HepG2 (cell line): Measurements from ENCODE around the gene RELL1. TPM values are rescaled to one million over a fixed set of nuclear protein-coding genes. Genes with fewer than 3 reads are reported as not detected.

Experiments
- HNRNPLL ChIP-seq: fragments of 200-400 bp; formaldehyde crosslinking; IDR thresholded peaks from 2 replicates; pipeline ENCODE4 v1.6.1; 2017; ENCODE audit warnings: mild to moderate bottlenecking, low read depth, low read length; ENCODE audit not compliant: poor library complexity, severe bottlenecking
- MZF1 ChIP-seq: sonication (generic); formaldehyde crosslinking; IDR thresholded peaks from 2 replicates; pipeline ENCODE4 v1.8.1; 2023; ENCODE audit warnings: mild to moderate bottlenecking, missing genetic modification reagents, borderline replicate concordance
- NR2F6 ChIP-seq, 2 experiments: IDR thresholded peaks; 2 replicates each; pipeline ENCODE4 v1.6.1; 2016; ENCODE audit warnings: antibody characterized with exemption in 1 of 2, mild to moderate bottlenecking in 1 of 2
- PHF21A ChIP-seq: sonication (generic); formaldehyde crosslinking; IDR thresholded peaks from 2 replicates; pipeline ENCODE4 v1.5.0; 2020; ENCODE audit warnings: mild to moderate bottlenecking, missing genetic modification reagents
- POGZ ChIP-seq: sonication (generic); formaldehyde crosslinking; IDR thresholded peaks from 2 replicates; pipeline ENCODE4 v1.4.0; 2020; ENCODE audit warnings: mild to moderate bottlenecking, missing genetic modification reagents
- REXO4 ChIP-seq: sonication (generic); formaldehyde crosslinking; IDR thresholded peaks from 2 replicates; pipeline ENCODE4 v1.8.0; 2022; ENCODE audit warnings: missing genetic modification reagents, mild to moderate bottlenecking, borderline replicate concordance
- SP140L ChIP-seq: sonication (generic); formaldehyde crosslinking; IDR thresholded peaks from 2 replicates; pipeline ENCODE4 v1.4.0; 2020; ENCODE audit warnings: missing genetic modification reagents, borderline replicate concordance
- SRSF4 ChIP-seq: fragments of 200-400 bp; formaldehyde crosslinking; IDR thresholded peaks from one replicate; pipeline ENCODE4 v1.6.1; 2018; ENCODE audit warnings: mild to moderate bottlenecking, low read depth, low read length, moderate library complexity; ENCODE audit not compliant: poor library complexity, severe bottlenecking
- USF2 ChIP-seq, 2 experiments: sonication (generic) in 1 of 2; formaldehyde crosslinking in 1 of 2; IDR thresholded peaks; 2 replicates each; pipeline versions ENCODE4 v1.5.1 to v1.6.1; 2011 to 2020; ENCODE audit warnings: borderline replicate concordance in 1 of 2, low read depth in 1 of 2, low read length in 1 of 2, mild to moderate bottlenecking in 1 of 2, missing genetic modification reagents in 1 of 2, moderate library complexity in 1 of 2
- ZNF180 ChIP-seq: sonication (generic); formaldehyde crosslinking; IDR thresholded peaks from 2 replicates; pipeline ENCODE4 v1.4.0; 2020; ENCODE audit warnings: low read depth, missing genetic modification reagents, borderline replicate concordance
- ZNF207 ChIP-seq: fragments of 450-650 bp; IDR thresholded peaks from 2 replicates; pipeline ENCODE4 v1.6.1; 2016; ENCODE audit warnings: antibody characterized with exemption, borderline replicate concordance
- ZNF33B ChIP-seq: sonication (generic); formaldehyde crosslinking; IDR thresholded peaks from 2 replicates; pipeline ENCODE4 v1.5.1; 2020; ENCODE audit warnings: mild to moderate bottlenecking, missing genetic modification reagents
- ZNF512B ChIP-seq: sonication (generic); formaldehyde crosslinking; IDR thresholded peaks from 2 replicates; pipeline ENCODE4 v1.5.1; 2020; ENCODE audit warnings: missing genetic modification reagents, mild to moderate bottlenecking, borderline replicate concordance
- ZNF552 ChIP-seq: sonication (generic); formaldehyde crosslinking; IDR thresholded peaks from 2 replicates; pipeline ENCODE4 v1.9.0; 2022; ENCODE audit warnings: missing genetic modification reagents, mild to moderate bottlenecking, borderline replicate concordance
- ZNF75D ChIP-seq: sonication (generic); formaldehyde crosslinking; IDR thresholded peaks from 2 replicates; pipeline ENCODE4 v1.8.1; 2023; ENCODE audit warnings: missing genetic modification reagents, mild to moderate bottlenecking, borderline replicate concordance
- polyA plus RNA-seq, 8 experiments: library from polyadenylated mRNA; depleted of rRNA in 3 of 8; stranded (reverse) in 7 of 8; unstranded in 1 of 8; fragments of >200 nt; fragmentation: Illumina TruSeq in 4 of 8; extraction: Trizol in 4 of 8; gene quantifications; 2 replicates each; pipeline versions ENCODE4 v1.2.1 to v1.2.3, GENCODE V29; 2011 to 2016; ENCODE audit warnings: low read depth in 4 of 8, missing spikeins in 1 of 8, mixed read lengths in 1 of 8; ENCODE audit not compliant: insufficient read depth in 1 of 8
- total RNA-seq, 5 experiments: library from RNA; depleted of rRNA; stranded (reverse); fragments of >200 nt; fragmentation: Illumina TruSeq; extraction: Trizol; gene quantifications; 2 replicates each; pipeline ENCODE4 v1.2.3, GENCODE V29; 2016; ENCODE audit warnings: low read depth in 1 of 5
- TF ChIP-seq, protein P1 (sequence below): sonication (generic); formaldehyde crosslinking; IDR thresholded peaks from 2 replicates; pipeline ENCODE4 v1.5.0; 2020; ENCODE audit warnings: mild to moderate bottlenecking, missing genetic modification reagents, borderline replicate concordance
- TF ChIP-seq, protein P2 (sequence below), 2 experiments: sonication (generic) in 1 of 2; formaldehyde crosslinking in 1 of 2; IDR thresholded peaks; 2 replicates each; pipeline versions ENCODE4 v1.4.0 to v1.6.1; 2018 to 2020; ENCODE audit warnings: missing genetic modification reagents in 2 of 2, borderline replicate concordance in 1 of 2, low read depth in 1 of 2, mild to moderate bottlenecking in 1 of 2, missing biosample characterization in 1 of 2

RELL1 gene
- total and polyA plus RNA-seq, 2 of the 13 experiments (the other 11 are each of a cell fraction or from before 2014, with no cell fraction given): 8.4 to 58.4 TPM

DNA sequence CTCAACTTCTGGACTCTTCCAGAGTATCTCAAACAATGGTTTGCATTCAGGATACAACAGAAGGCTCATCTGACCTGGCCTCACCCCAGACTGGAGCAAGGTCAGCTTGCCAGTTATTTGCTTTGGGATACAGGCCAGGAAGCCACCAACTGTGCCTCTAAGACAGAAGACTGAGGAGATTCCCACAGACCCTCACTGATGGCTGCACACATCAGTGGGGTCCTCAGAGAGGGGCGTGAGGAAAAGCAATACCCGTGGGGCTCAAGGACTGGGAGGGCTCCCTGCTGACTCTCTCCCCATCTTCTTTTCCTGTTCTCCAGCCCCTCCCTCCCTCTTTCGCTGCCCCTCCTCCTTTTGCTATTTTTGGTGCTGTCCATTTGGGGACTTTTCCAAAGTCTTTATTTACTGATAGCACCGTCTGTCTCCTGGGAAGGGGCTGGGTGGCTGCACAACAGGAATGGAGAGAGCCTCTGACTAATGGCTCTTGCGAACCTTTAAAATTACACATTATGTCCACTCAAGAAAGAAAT, 23.2 kb downstream of the RELL1 start (continued):
- TF ChIP-seq, protein P1, sequence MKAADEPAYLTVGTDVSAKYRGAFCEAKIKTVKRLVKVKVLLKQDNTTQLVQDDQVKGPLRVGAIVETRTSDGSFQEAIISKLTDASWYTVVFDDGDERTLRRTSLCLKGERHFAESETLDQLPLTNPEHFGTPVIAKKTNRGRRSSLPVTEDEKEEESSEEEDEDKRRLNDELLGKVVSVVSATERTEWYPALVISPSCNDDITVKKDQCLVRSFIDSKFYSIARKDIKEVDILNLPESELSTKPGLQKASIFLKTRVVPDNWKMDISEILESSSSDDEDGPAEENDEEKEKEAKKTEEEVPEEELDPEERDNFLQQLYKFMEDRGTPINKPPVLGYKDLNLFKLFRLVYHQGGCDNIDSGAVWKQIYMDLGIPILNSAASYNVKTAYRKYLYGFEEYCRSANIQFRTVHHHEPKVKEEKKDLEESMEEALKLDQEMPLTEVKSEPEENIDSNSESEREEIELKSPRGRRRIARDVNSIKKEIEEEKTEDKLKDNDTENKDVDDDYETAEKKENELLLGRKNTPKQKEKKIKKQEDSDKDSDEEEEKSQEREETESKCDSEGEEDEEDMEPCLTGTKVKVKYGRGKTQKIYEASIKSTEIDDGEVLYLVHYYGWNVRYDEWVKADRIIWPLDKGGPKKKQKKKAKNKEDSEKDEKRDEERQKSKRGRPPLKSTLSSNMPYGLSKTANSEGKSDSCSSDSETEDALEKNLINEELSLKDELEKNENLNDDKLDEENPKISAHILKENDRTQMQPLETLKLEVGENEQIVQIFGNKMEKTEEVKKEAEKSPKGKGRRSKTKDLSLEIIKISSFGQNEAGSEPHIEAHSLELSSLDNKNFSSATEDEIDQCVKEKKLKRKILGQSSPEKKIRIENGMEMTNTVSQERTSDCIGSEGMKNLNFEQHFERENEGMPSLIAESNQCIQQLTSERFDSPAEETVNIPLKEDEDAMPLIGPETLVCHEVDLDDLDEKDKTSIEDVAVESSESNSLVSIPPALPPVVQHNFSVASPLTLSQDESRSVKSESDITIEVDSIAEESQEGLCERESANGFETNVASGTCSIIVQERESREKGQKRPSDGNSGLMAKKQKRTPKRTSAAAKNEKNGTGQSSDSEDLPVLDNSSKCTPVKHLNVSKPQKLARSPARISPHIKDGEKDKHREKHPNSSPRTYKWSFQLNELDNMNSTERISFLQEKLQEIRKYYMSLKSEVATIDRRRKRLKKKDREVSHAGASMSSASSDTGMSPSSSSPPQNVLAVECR (CRISPR knock-in tag): no peak
- no peak for TF ChIP-seq REXO4
- TF ChIP-seq ZNF75D (CRISPR knock-in tag): no peak
- TF ChIP-seq ZNF512B (CRISPR knock-in tag): no peak
- no peak for TF ChIP-seq ZNF207
- TF ChIP-seq NR2F6 (IDR thresholded peaks at IDR 0.05): peak; percentile 84
- TF ChIP-seq NR2F6 (CRISPR knock-in tag; IDR thresholded peaks at IDR 0.05): peak; percentile 82
- no peak for TF ChIP-seq SRSF4
- TF ChIP-seq USF2 (IDR thresholded peaks at IDR 0.05; ENCODE audit: low read depth, low read length): no peak
- TF ChIP-seq USF2 (CRISPR knock-in tag; IDR thresholded peaks at IDR 0.05; ENCODE audit: borderline replicate concordance): no peak
- no peak for TF ChIP-seq ZNF552 (CRISPR knock-in tag)
- TF ChIP-seq SP140L: no peak
- TF ChIP-seq POGZ (CRISPR knock-in tag): no peak
- no peak for TF ChIP-seq ZNF33B (CRISPR knock-in tag)
- TF ChIP-seq HNRNPLL: no peak
- no peak for TF ChIP-seq ZNF180 (CRISPR knock-in tag)
- 0 out of 2 replicates have a peak, but pooled peaks have one; percentile 29 for TF ChIP-seq PHF21A (CRISPR knock-in tag)
- TF ChIP-seq, protein P2, sequence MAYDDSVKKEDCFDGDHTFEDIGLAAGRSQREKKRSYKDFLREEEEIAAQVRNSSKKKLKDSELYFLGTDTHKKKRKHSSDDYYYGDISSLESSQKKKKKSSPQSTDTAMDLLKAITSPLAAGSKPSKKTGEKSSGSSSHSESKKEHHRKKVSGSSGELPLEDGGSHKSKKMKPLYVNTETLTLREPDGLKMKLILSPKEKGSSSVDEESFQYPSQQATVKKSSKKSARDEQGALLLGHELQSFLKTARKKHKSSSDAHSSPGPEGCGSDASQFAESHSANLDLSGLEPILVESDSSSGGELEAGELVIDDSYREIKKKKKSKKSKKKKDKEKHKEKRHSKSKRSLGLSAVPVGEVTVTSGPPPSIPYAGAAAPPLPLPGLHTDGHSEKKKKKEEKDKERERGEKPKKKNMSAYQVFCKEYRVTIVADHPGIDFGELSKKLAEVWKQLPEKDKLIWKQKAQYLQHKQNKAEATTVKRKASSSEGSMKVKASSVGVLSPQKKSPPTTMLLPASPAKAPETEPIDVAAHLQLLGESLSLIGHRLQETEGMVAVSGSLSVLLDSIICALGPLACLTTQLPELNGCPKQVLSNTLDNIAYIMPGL (CRISPR knock-in tag; IDR thresholded peaks at IDR 0.05; ENCODE audit: borderline replicate concordance in 1 of 2, low read depth in 1 of 2): no peak; a peak in 1 of 4 replicates
- TF ChIP-seq MZF1 (CRISPR knock-in tag): no peak
